Breast epithelium (tissue), 3 donors: ENCODE measurements around the gene CLEC1A.

Experiments used
- POLR2A ChIP-seq: fragments of 450-650 bp; IDR thresholded peaks from one replicate; pipeline ENCODE4 v1.6.1; 2016; ENCODE audit warnings: antibody characterized with exemption, mild to moderate bottlenecking, moderate library complexity
- TF ChIP-seq, protein P1 (sequence below), 3 donors: fragments of 450-650 bp; IDR thresholded peaks; one replicate each; pipeline ENCODE4 v1.5.1; 2016 to 2017; ENCODE audit warnings: antibody characterized with exemption in 3 of 3, mild to moderate bottlenecking in 3 of 3, moderate library complexity in 3 of 3

DNA sequence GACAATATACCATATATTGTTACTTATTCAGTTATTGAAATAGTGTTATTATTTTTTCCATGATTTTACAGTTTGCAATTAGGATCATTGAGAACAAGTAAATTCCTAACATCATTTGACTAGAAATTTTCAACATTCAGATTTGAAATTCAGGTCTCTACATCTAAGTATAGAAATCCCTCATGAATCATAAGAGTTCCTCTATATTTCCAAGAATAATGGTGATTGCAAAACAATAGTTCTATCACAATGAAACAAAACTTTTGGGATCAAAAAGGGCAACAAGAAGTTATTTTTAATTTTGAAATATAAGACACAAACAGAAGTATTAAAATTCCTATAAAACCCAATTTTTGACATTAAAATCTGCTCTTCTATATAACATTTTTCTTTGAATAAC lies 10.8 kb downstream of the CLEC1A start:
- TF ChIP-seq, protein P1, sequence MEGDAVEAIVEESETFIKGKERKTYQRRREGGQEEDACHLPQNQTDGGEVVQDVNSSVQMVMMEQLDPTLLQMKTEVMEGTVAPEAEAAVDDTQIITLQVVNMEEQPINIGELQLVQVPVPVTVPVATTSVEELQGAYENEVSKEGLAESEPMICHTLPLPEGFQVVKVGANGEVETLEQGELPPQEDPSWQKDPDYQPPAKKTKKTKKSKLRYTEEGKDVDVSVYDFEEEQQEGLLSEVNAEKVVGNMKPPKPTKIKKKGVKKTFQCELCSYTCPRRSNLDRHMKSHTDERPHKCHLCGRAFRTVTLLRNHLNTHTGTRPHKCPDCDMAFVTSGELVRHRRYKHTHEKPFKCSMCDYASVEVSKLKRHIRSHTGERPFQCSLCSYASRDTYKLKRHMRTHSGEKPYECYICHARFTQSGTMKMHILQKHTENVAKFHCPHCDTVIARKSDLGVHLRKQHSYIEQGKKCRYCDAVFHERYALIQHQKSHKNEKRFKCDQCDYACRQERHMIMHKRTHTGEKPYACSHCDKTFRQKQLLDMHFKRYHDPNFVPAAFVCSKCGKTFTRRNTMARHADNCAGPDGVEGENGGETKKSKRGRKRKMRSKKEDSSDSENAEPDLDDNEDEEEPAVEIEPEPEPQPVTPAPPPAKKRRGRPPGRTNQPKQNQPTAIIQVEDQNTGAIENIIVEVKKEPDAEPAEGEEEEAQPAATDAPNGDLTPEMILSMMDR (IDR thresholded peaks at IDR 0.05), result no peak
- no peak for TF ChIP-seq POLR2A
